HG02763 (cell line): ENCODE data around the gene ATP13A2.

Experiments
- ATAC-seq: cut with Tn5 transposase; IDR thresholded peaks from one replicate; pipeline ENCODE4 v1.9.1; 2021; ENCODE audit warnings: mild to moderate bottlenecking, moderate library complexity; ENCODE audit not compliant: unreplicated experiment

The ATP13A2 gene

GRCh38 chr1:17032741-17033140 lies 21.0 kb upstream of the ATP13A2 start:
- ATAC-seq, result no peak

GRCh38 chr1:17031436-17031835 lies 19.7 kb upstream of the ATP13A2 start:
- no peak for ATAC-seq

- no peak for ATAC-seq
These were observed 18.5 kb upstream of the ATP13A2 start for GRCh38 chr1:17030206-17030605.

GRCh38 chr1:17028662-17029188 lies 17.0 kb upstream of the ATP13A2 start:
- ATAC-seq, result no peak

GRCh38 chr1:17027900-17028299 lies 16.2 kb upstream of the ATP13A2 start:
- ATAC-seq, result no peak

GRCh38 chr1:17027403-17027802 lies 15.7 kb upstream of the ATP13A2 start:
- ATAC-seq, result no peak

- ATAC-seq, result no peak
These were observed 13.0 kb upstream of the ATP13A2 start for GRCh38 chr1:17024721-17025120.

GRCh38 chr1:17023573-17023972 lies 11.8 kb upstream of the ATP13A2 start:
- ATAC-seq, result no peak

GRCh38 chr1:17023102-17023501 lies 11.4 kb upstream of the ATP13A2 start:
- ATAC-seq, result no peak

GRCh38 chr1:17021896-17022295 lies 10.2 kb upstream of the ATP13A2 start:
- no peak for ATAC-seq

GRCh38 chr1:17020502-17020901 lies 8.8 kb upstream of the ATP13A2 start:
- ATAC-seq, result no peak

- ATAC-seq, result no peak
These were observed 7.1 kb upstream of the ATP13A2 start for GRCh38 chr1:17018849-17019248.

GRCh38 chr1:17017435-17017834 lies 5.7 kb upstream of the ATP13A2 start:
- no peak for ATAC-seq

- no peak for ATAC-seq
These were observed 4.6 kb upstream of the ATP13A2 start for GRCh38 chr1:17016317-17016661.

- no peak for ATAC-seq
These were observed 3.2 kb upstream of the ATP13A2 start for GRCh38 chr1:17014671-17015567.

- ATAC-seq, result no peak
These were observed 2.0 kb upstream of the ATP13A2 start for GRCh38 chr1:17013491-17014320.

GRCh38 chr1:17012775-17013490 lies 1.2 kb upstream of the ATP13A2 start:
- ATAC-seq, result no peak

GRCh38 chr1:17011092-17011438 lies 663 bp downstream of the ATP13A2 start:
- ATAC-seq, result no peak

GRCh38 chr1:17009706-17010105 lies 2.0 kb downstream of the ATP13A2 start:
- ATAC-seq, result no peak

- no peak for ATAC-seq
These were observed 3.4 kb downstream of the ATP13A2 start for GRCh38 chr1:17008208-17008855.

GRCh38 chr1:17007121-17007520 lies 4.6 kb downstream of the ATP13A2 start:
- no peak for ATAC-seq
